Liver (tissue), 9 donors: ENCODE results near the gene SLX9. TPM values are rescaled to one million over a fixed set of nuclear protein-coding genes. Genes with fewer than 3 reads are reported as not detected.

Experiments
- DNase-seq: peaks from one replicate; pipeline ENCODE4 v3.0.0-alpha.2; 2017; ENCODE audit warnings: low spot score
- H3K27ac ChIP-seq, 2 donors: one replicate each; pipeline ENCODE4 v1.7.0; 2013; ENCODE audit warnings: inconsistent platforms in 2 of 2, low read length in 2 of 2, control low read depth in 1 of 2, low read depth in 1 of 2, mild to moderate bottlenecking in 1 of 2
- H3K27me3 ChIP-seq, 4 donors: one replicate each; pipeline versions ENCODE4 v1.6.1 to v1.7.0; 2013; ENCODE audit warnings: low read length in 3 of 4, inconsistent platforms in 1 of 4, mild to moderate bottlenecking in 1 of 4, moderate library complexity in 1 of 4; ENCODE audit not compliant: control insufficient read depth in 4 of 4, insufficient read depth in 4 of 4
- H3K36me3 ChIP-seq, 4 donors: one replicate each; pipeline versions ENCODE4 v1.6.1 to v1.7.0; 2013; ENCODE audit warnings: low read length in 3 of 4, mild to moderate bottlenecking in 3 of 4, low read depth in 1 of 4, moderate library complexity in 1 of 4; ENCODE audit not compliant: control insufficient read depth in 4 of 4, insufficient read depth in 3 of 4
- H3K4me1 ChIP-seq, 4 donors: one replicate each; pipeline versions ENCODE4 v1.6.1 to v1.7.0; 2013; ENCODE audit warnings: low read length in 3 of 4, mild to moderate bottlenecking in 3 of 4, moderate library complexity in 1 of 4; ENCODE audit not compliant: control insufficient read depth in 4 of 4, insufficient read depth in 4 of 4
- H3K4me3 ChIP-seq, 3 donors: one replicate each; pipeline versions ENCODE4 v1.6.1 to v1.7.0; 2013; ENCODE audit warnings: low read length in 3 of 3, control low read depth in 1 of 3, low read depth in 1 of 3, mild to moderate bottlenecking in 1 of 3
- H3K9ac ChIP-seq, 2 donors: one replicate each; pipeline ENCODE4 v1.7.0; 2013; ENCODE audit warnings: low read length in 2 of 2, mild to moderate bottlenecking in 2 of 2, moderate library complexity in 2 of 2, control low read depth in 1 of 2, low read depth in 1 of 2
- H3K9me3 ChIP-seq, 4 donors: one replicate each; pipeline versions ENCODE4 v1.6.1 to v1.7.0; 2013; ENCODE audit warnings: low read length in 3 of 4; ENCODE audit not compliant: control insufficient read depth in 4 of 4
- ATF3 ChIP-seq: IDR thresholded peaks from 2 replicates; pipeline ENCODE4 v1.6.1; 2016; ENCODE audit warnings: antibody characterized with exemption
- CTCF ChIP-seq: fragments of 150-350 bp; IDR thresholded peaks from 2 replicates; pipeline ENCODE4 v1.5.1; 2017; ENCODE audit warnings: improper control_type of control experiment, low read depth, low read length; ENCODE audit not compliant: missing input control
- EGR1 ChIP-seq, 2 donors: IDR thresholded peaks; 2 replicates each; pipeline ENCODE4 v1.6.1; 2016 to 2018; ENCODE audit warnings: antibody characterized with exemption in 2 of 2, low read depth in 2 of 2
- FOXA1 ChIP-seq: IDR thresholded peaks from 2 replicates; pipeline ENCODE4 v1.6.1; 2016; ENCODE audit warnings: antibody characterized with exemption
- FOXA2 ChIP-seq: IDR thresholded peaks from 2 replicates; pipeline ENCODE4 v1.6.1; 2016; ENCODE audit warnings: antibody characterized with exemption
- GABPA ChIP-seq, 2 donors: IDR thresholded peaks in 1 of 2; conservative IDR thresholded peaks in 1 of 2; 2 replicates each; pipeline ENCODE4 v1.6.1; 2016; ENCODE audit warnings: antibody characterized with exemption in 2 of 2, mild to moderate bottlenecking in 1 of 2, moderate library complexity in 1 of 2
- HNF4A ChIP-seq, 2 donors: conservative IDR thresholded peaks; 2 replicates each; pipeline ENCODE4 v1.6.1; 2016; ENCODE audit warnings: antibody characterized with exemption in 2 of 2, mild to moderate bottlenecking in 2 of 2
- HNF4G ChIP-seq: IDR thresholded peaks from 2 replicates; pipeline ENCODE4 v1.6.1; 2016; ENCODE audit warnings: antibody characterized with exemption
- JUND ChIP-seq, 2 donors: IDR thresholded peaks; 2 replicates each; pipeline ENCODE4 v1.6.1; 2016; ENCODE audit warnings: antibody characterized with exemption in 2 of 2
- NR2F2 ChIP-seq: IDR thresholded peaks from 2 replicates; pipeline ENCODE4 v1.6.1; 2016; ENCODE audit warnings: antibody characterized with exemption
- RAD21 ChIP-seq, 2 donors: IDR thresholded peaks; 2 replicates each; pipeline ENCODE4 v1.6.1; 2016; ENCODE audit warnings: antibody characterized with exemption in 2 of 2, mild to moderate bottlenecking in 2 of 2
- REST ChIP-seq: IDR thresholded peaks from 2 replicates; pipeline ENCODE4 v1.6.1; 2016; ENCODE audit warnings: antibody characterized with exemption, mild to moderate bottlenecking
- RXRA ChIP-seq, 2 donors: IDR thresholded peaks; 2 replicates each; pipeline ENCODE4 v1.6.1; 2017 to 2018; ENCODE audit warnings: antibody characterized with exemption in 2 of 2, mild to moderate bottlenecking in 1 of 2
- SP1 ChIP-seq: IDR thresholded peaks from 2 replicates; pipeline ENCODE4 v1.6.1; 2018; ENCODE audit warnings: antibody characterized with exemption, mild to moderate bottlenecking
- TAF1 ChIP-seq: conservative IDR thresholded peaks from 2 replicates; pipeline ENCODE4 v1.6.1; 2016; ENCODE audit warnings: antibody characterized with exemption, mild to moderate bottlenecking
- YY1 ChIP-seq: IDR thresholded peaks from 2 replicates; pipeline ENCODE4 v1.6.1; 2016; ENCODE audit warnings: antibody characterized with exemption, mild to moderate bottlenecking
- ZBTB33 ChIP-seq: IDR thresholded peaks from 2 replicates; pipeline ENCODE4 v1.6.1; 2016; ENCODE audit warnings: antibody characterized with exemption
- WGBS: extraction: QIAGEN DNeasy Blood & Tissue Kit; methylation state at CpG from one replicate; pipeline ENCODE4 v1.1.7; 2013; 5-methylcytosine and 5-hydroxymethylcytosine counted together
- polyA plus RNA-seq, 2 donors: library from polyadenylated mRNA; stranded (reverse) in 1 of 2; unstranded in 1 of 2; fragments of 200-250 nt in 1 of 2; fragments of >200 nt in 1 of 2; fragmentation: Nextera tagmentation in 1 of 2; extraction: Ambion mirVana in 1 of 2; gene quantifications; one replicate each; pipeline versions ENCODE4 v1.2.1 to v1.2.3, GENCODE V29; 2013 to 2015
- total RNA-seq, 2 donors: library from RNA; depleted of rRNA; stranded (reverse); fragments of >200 nt; gene quantifications; one replicate each; pipeline ENCODE4 v1.2.3, GENCODE V29; 2014
- TF ChIP-seq, protein P1 (sequence below): IDR thresholded peaks from 2 replicates; pipeline ENCODE4 v1.6.1; 2016; ENCODE audit warnings: antibody characterized with exemption
- donor health status: healthy.
- donor health status: healthy.
- donor health status: healthy.
- donor health status: healthy.
- donor health status: healthy.

The SLX9 gene
- total and polyA plus RNA-seq, 4 donors: 7.5 to 20.3 (median 12.2) TPM

GRCh38 chr21:44947930-44948331, 8.1 kb downstream of the SLX9 start:
- Histone ChIP-seq H3K36me3 (peaks cover 8 to 15% (median 11%) of the 10 kb centered on the region in 4 donors), H3K9me3 (no peaks in the 10 kb centered on the region), H3K27ac (peak overlapping the region in 1 of 2 donors; percentile 9), H3K27me3 (no peaks in the 10 kb centered on the region), H3K4me3 (no peak overlapping the region), H3K4me1 (peaks cover 3 to 18% (median 11%) of the 10 kb centered on the region in 4 donors), H3K9ac (no peak overlapping the region)
- DNase-seq: no peak
- TF ChIP-seq YY1 (no peak), SP1 (peak; percentile 9), TAF1 (no peak), RXRA (IDR thresholded peaks at IDR 0.05) (peak in 1 of 2 donors; percentile 9), NR2F2 (no peak), CTCF (peak; percentile 8), GABPA (IDR thresholded peaks at IDR 0.05 in 1 of 2, conservative IDR thresholded peaks at IDR 0.05 in 1 of 2) (peak in 1 of 2 donors; percentile 29), FOXA2 (no peak), JUND (IDR thresholded peaks at IDR 0.05) (no peak), ZBTB33 (no peak), RAD21 (IDR thresholded peaks at IDR 0.05) (peak; percentile 44 to 64), FOXA1 (no peak), EGR1 (IDR thresholded peaks at IDR 0.05; ENCODE audit: low read depth in 2 of 2) (no peak), REST (no peak), HNF4G (no peak), ATF3 (no peak), HNF4A (conservative IDR thresholded peaks at IDR 0.05) (peak in 1 of 2 donors; percentile 10)
- TF ChIP-seq, protein P1, sequence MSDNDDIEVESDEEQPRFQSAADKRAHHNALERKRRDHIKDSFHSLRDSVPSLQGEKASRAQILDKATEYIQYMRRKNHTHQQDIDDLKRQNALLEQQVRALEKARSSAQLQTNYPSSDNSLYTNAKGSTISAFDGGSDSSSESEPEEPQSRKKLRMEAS: no peak
- 65% methylated on average over 33 of the region's 33 CpGs for WGBS
